Mucosa of stomach (tissue), 1 donor: ENCODE data around the gene MRPL50.

ENCODE experiments used
- H3K27me3 ChIP-seq: one replicate; pipeline ENCODE4 v1.7.0; 2013; ENCODE audit warnings: mild to moderate bottlenecking, low read length; ENCODE audit not compliant: control insufficient read depth, insufficient read depth
- H3K36me3 ChIP-seq: one replicate; pipeline ENCODE4 v1.7.0; 2013; ENCODE audit warnings: low read length; ENCODE audit not compliant: control insufficient read depth, insufficient read depth
- H3K4me1 ChIP-seq: one replicate; pipeline ENCODE4 v1.7.0; 2013; ENCODE audit warnings: mild to moderate bottlenecking, low read length; ENCODE audit not compliant: control insufficient read depth, insufficient read depth
- H3K4me3 ChIP-seq: one replicate; pipeline ENCODE4 v1.7.0; 2013; ENCODE audit warnings: low read length
- H3K9ac ChIP-seq: one replicate; pipeline ENCODE4 v1.7.0; 2013; ENCODE audit warnings: mild to moderate bottlenecking, low read length, moderate library complexity
- H3K9me3 ChIP-seq: one replicate; pipeline ENCODE4 v1.7.0; 2013; ENCODE audit warnings: mild to moderate bottlenecking, low read length, moderate library complexity; ENCODE audit not compliant: control insufficient read depth
- donor health status: Pancreatic carcinoma.

The MRPL50 gene

DNA sequence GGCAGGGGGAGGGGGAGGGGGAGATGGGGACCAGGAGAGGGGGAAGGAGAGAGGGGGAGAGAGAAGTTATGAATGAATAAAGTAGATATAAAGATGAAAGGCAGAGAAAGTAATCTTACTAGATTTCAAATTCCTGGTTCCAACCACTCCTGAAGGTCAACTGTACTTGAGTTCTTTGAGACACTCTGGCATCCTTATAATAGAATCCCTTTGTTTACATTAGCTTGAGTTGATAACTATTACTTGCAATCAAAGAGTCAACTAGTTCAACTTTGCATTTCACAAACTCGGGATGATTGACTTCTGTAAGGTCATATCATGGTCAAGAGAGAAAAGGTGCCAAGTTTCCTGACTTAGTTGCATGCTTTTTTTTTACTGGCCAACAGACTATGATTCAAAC lies 55.8 kb downstream of the MRPL50 start:
- Histone ChIP-seq H3K4me3 (no peak overlapping the region), H3K9me3 (no peaks in the 10 kb centered on the region), H3K4me1 (peaks cover 4% of the 10 kb centered on the region), H3K36me3 (no peaks in the 10 kb centered on the region), H3K9ac (no peak overlapping the region), H3K27me3 (no peaks in the 10 kb centered on the region)

DNA sequence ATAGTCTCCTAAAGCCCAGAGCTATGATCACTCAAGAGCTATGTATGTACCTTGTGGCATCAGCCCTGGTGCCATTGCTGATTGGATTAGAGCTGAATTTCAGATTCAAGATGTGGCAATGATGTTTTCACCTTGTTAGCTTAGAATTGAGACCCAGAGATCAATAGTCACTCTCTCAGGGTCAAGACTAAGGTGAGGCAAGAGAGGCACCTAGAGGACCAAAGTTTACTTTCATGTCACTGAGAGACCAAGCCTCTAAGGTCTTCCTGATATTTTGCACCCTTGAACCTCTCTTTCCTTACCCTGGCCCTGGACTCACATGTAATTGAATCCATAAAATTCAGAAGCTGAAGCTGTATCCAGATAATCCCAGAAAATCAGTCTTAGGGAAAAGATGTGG lies 56.5 kb downstream of the MRPL50 start:
- peaks cover 4% of the 10 kb centered on the region for H3K4me1 ChIP-seq
- H3K9me3 ChIP-seq = no peaks in the 10 kb centered on the region
- no peak overlapping the region for H3K4me3 ChIP-seq
- no peaks in the 10 kb centered on the region for H3K27me3 ChIP-seq
- no peak overlapping the region for H3K9ac ChIP-seq
- H3K36me3 ChIP-seq = no peaks in the 10 kb centered on the region
